ENCODE results near the gene LDLRAP1. TPM values are rescaled to one million over a fixed set of nuclear protein-coding genes. Genes with fewer than 3 reads are reported as not detected.
A peak's percentile ranks its signal among the peaks of the same experiment; 100 is the strongest.

The LDLRAP1 gene, protein sequence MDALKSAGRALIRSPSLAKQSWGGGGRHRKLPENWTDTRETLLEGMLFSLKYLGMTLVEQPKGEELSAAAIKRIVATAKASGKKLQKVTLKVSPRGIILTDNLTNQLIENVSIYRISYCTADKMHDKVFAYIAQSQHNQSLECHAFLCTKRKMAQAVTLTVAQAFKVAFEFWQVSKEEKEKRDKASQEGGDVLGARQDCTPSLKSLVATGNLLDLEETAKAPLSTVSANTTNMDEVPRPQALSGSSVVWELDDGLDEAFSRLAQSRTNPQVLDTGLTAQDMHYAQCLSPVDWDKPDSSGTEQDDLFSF
- total RNA-seq (6.9 and 7.3 TPM in 2 replicates), polyA plus RNA-seq (12.5 and 21.0 TPM in 2 replicates), polyA minus RNA-seq (ENCODE audit: low replicate concordance) (20.5 and 33.9 TPM in 2 replicates)
- polyA plus RNA-seq (2012) = 11.2 and 18.5 TPM in 2 replicates

DNA sequence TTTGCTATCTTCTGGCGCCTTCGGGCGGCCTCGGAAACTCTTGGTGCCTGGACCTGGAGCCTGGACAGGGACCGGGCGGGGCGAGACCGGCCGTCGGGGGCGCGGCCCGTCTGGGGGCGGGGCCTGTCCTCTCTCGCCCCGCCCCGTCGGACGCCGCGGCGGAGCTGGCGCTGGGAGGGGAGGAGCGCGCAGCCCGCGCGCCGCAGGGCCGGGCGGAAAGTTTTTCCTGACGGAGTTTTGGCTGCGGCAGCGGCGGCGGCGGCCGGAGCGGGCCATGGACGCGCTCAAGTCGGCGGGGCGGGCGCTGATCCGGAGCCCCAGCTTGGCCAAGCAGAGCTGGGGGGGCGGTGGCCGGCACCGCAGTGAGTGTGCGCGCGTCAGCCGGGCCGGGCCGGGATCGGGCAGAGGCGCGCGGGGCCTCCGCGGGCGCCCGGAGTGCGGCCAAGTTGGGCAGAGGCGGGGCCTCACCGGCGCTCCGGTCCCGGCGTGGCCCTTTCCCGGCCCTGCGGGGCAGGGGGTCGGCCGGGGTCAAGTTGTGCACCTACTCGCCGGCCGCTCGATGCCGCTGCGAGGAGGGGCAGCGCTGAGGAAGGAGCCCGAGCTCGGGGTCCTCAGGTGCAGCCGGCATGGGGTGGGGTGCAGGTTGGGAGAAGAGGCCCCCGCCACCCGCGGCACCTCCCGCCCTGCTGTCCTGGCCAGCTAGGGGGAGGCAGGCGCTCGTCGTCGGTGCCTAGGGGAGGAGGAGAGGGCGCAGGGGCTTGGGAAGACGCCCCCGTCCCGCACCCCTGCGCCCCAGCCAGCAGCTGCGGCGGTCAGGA is at the start of gene LDLRAP1:
Gene LDLRAP1, plus strand, starts transcription at position 182 of the 818 bp plus-strand sequence. Its CDS starts 93 bp downstream, at position 275.
- peak within 1 kb of the TSS; percentile 60 for H3K9ac ChIP-seq (ENCODE audit: insufficient read depth, low read length)
- peak within 1 kb of the TSS; percentile 8 for H3K27ac ChIP-seq (ENCODE audit: insufficient read depth, low read length)
- H3K4me3 ChIP-seq (replicated peaks in 1 of 4; ENCODE audit: control extremely low read depth in 1 of 4, insufficient read depth in 1 of 4, low read depth in 3 of 4, low read length in 4 of 4) = peak within 1 kb of the TSS; percentile 44 to 80 (median 66)
- peak; percentile 64 to 66 for DNase-seq (ENCODE audit: low read depth in 2 of 2)
- H2AFZ ChIP-seq (ENCODE audit: low read length) = peak within 1 kb of the TSS; percentile 31
- peaks cover 2% of the 10 kb centered on the region for H3K27me3 ChIP-seq (ENCODE audit: control insufficient read depth, insufficient read depth, low read length)
- no peaks in the 10 kb centered on the region for H3K79me2 ChIP-seq (ENCODE audit: control insufficient read depth, insufficient read depth, low read length)
- H4K20me1 ChIP-seq (ENCODE audit: control insufficient read depth, extremely low read depth, insufficient read depth, low read length) = no peaks in the 10 kb centered on the region
- H3K4me2 ChIP-seq (ENCODE audit: extremely low read depth, insufficient read depth, low read length) = peak within 1 kb of the TSS; percentile 77
- no peaks in the 10 kb centered on the region for H3K36me3 ChIP-seq (ENCODE audit: control insufficient read depth, insufficient read depth, low read length)
- H3K9me3 ChIP-seq (ENCODE audit: control insufficient read depth, insufficient read depth, low read depth, low read length) = no peaks in the 10 kb centered on the region
- peaks cover 3% of the 10 kb centered on the region for H3K4me1 ChIP-seq (ENCODE audit: control insufficient read depth, extremely low read depth, insufficient read depth, low read length)
- TF ChIP-seq EZH2 (IDR thresholded peaks at IDR 0.05; ENCODE audit: low read length, missing control alignments) = no peak
- no peak for TF ChIP-seq CTCF (conservative IDR thresholded peaks at IDR 0.05 in 1 of 2, IDR thresholded peaks at IDR 0.05 in 1 of 2; ENCODE audit: low read depth in 1 of 2, low read length in 2 of 2)

DNA sequence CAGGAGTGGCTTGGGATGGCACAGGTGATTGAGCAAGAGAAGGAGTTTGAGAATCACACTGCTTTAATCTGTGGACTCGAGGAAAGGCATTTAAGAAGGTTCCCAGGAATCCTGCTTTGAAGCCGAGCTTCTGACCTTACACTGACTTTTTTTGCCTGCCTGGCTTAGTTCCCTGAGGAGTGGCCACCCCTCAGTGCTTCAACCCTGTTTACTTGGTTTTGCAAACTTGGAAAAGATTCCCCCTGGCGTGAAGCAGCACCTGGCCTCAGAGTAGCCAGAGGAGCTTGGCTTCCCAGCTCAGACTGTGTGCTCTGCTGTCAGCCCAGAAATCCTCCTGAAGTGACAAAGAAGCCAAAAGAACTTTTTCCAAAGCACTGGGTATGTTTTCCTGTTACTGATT is 48.5 kb upstream of the LDLRAP1 start:
- Histone ChIP-seq H3K36me3 (ENCODE audit: control insufficient read depth, insufficient read depth, low read length) (peaks cover 4% of the 10 kb centered on the region), H4K20me1 (ENCODE audit: control insufficient read depth, extremely low read depth, insufficient read depth, low read length) (no peaks in the 10 kb centered on the region), H3K27me3 (ENCODE audit: control insufficient read depth, insufficient read depth, low read length) (no peaks in the 10 kb centered on the region), H3K4me2 (ENCODE audit: extremely low read depth, insufficient read depth, low read length) (no peak overlapping the region), H2AFZ (ENCODE audit: low read length) (no peak overlapping the region), H3K9ac (ENCODE audit: insufficient read depth, low read length) (no peak overlapping the region), H3K4me3 (replicated peaks in 1 of 4; ENCODE audit: control extremely low read depth in 1 of 4, insufficient read depth in 1 of 4, low read depth in 3 of 4, low read length in 4 of 4) (no peak overlapping the region), H3K27ac (ENCODE audit: insufficient read depth, low read length) (no peak overlapping the region), H3K79me2 (ENCODE audit: control insufficient read depth, insufficient read depth, low read length) (no peaks in the 10 kb centered on the region), H3K9me3 (ENCODE audit: control insufficient read depth, insufficient read depth, low read depth, low read length) (no peaks in the 10 kb centered on the region), H3K4me1 (ENCODE audit: control insufficient read depth, extremely low read depth, insufficient read depth, low read length) (no peaks in the 10 kb centered on the region)
- no peak for DNase-seq (ENCODE audit: low read depth in 2 of 2)
- TF ChIP-seq CTCF (conservative IDR thresholded peaks at IDR 0.05 in 1 of 2, IDR thresholded peaks at IDR 0.05 in 1 of 2; ENCODE audit: low read depth in 1 of 2, low read length in 2 of 2) (no peak), EZH2 (IDR thresholded peaks at IDR 0.05; ENCODE audit: low read length, missing control alignments) (no peak)

DNA sequence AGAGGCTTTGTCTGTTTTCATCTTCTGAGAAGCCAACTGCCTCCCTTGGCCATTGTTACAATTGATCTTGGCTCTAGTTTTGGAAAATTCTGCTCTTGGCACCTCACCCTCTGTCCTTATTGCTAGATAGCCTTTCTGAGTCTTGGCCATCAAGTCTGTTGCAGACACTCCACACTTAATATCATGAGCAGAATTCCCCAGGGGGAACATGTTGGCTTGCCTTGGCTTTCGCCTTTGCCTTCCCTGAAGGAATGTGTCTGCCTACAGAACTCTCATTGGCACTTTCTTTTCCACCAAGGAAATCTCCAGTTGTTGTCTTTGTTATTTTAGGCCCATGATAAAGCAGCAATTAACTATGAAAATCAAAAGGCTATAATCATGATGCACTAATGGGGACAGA is 42.7 kb upstream of the LDLRAP1 start:
- Histone ChIP-seq H3K36me3 (ENCODE audit: control insufficient read depth, insufficient read depth, low read length) (no peaks in the 10 kb centered on the region), H4K20me1 (ENCODE audit: control insufficient read depth, extremely low read depth, insufficient read depth, low read length) (no peaks in the 10 kb centered on the region), H3K9ac (ENCODE audit: insufficient read depth, low read length) (no peak overlapping the region), H3K4me2 (ENCODE audit: extremely low read depth, insufficient read depth, low read length) (no peak overlapping the region), H2AFZ (ENCODE audit: low read length) (no peak overlapping the region), H3K27me3 (ENCODE audit: control insufficient read depth, insufficient read depth, low read length) (no peaks in the 10 kb centered on the region), H3K4me1 (ENCODE audit: control insufficient read depth, extremely low read depth, insufficient read depth, low read length) (no peaks in the 10 kb centered on the region), H3K27ac (ENCODE audit: insufficient read depth, low read length) (no peak overlapping the region), H3K4me3 (replicated peaks in 1 of 4; ENCODE audit: control extremely low read depth in 1 of 4, insufficient read depth in 1 of 4, low read depth in 3 of 4, low read length in 4 of 4) (no peak overlapping the region), H3K79me2 (ENCODE audit: control insufficient read depth, insufficient read depth, low read length) (no peaks in the 10 kb centered on the region), H3K9me3 (ENCODE audit: control insufficient read depth, insufficient read depth, low read depth, low read length) (no peaks in the 10 kb centered on the region)
- TF ChIP-seq CTCF (conservative IDR thresholded peaks at IDR 0.05 in 1 of 2, IDR thresholded peaks at IDR 0.05 in 1 of 2; ENCODE audit: low read depth in 1 of 2, low read length in 2 of 2) (no peak), EZH2 (IDR thresholded peaks at IDR 0.05; ENCODE audit: low read length, missing control alignments) (no peak)
- no peak for DNase-seq (ENCODE audit: low read depth in 2 of 2)

Data from fibroblast of lung (primary cell).